Chondrocyte (in vitro differentiated cells): ENCODE results near the gene ZNHIT2. TPM values are rescaled to one million over a fixed set of nuclear protein-coding genes. Genes with fewer than 3 reads are reported as not detected.
A peak's percentile ranks its signal among the peaks of the same experiment; 100 is the strongest.

Source experiments
- DNase-seq: peaks from one replicate; pipeline ENCODE4 v3.0.0; 2021; ENCODE audit warnings: mixed read lengths, low spot score
- H3K27ac Mint-ChIP-seq: one replicate; pipeline ENCODE4 v1.8.0; 2021; ENCODE audit warnings: mild to moderate bottlenecking, moderate library complexity, mixed read lengths; ENCODE audit not compliant: unreplicated experiment
- H3K27me3 Mint-ChIP-seq: 2 replicates; pipeline ENCODE4 v1.8.0; 2021; ENCODE audit warnings: low read depth, mixed read lengths
- H3K36me3 Mint-ChIP-seq: 2 replicates; pipeline ENCODE4 v1.8.0; 2021; ENCODE audit warnings: low read depth, mixed read lengths
- H3K4me1 Mint-ChIP-seq: 2 replicates; pipeline ENCODE4 v1.8.0; 2021; ENCODE audit warnings: low read depth, mild to moderate bottlenecking, mixed read lengths
- H3K4me3 Mint-ChIP-seq: one replicate; pipeline ENCODE4 v1.8.0; 2021; ENCODE audit warnings: mild to moderate bottlenecking, moderate library complexity, mixed read lengths; ENCODE audit not compliant: unreplicated experiment
- H3K9me3 Mint-ChIP-seq: 2 replicates; pipeline ENCODE4 v1.8.0; 2021; ENCODE audit warnings: low read depth, mixed read lengths
- total RNA-seq: library from RNA; stranded (reverse); gene quantifications from 3 replicates; pipeline ENCODE4 v1.2.1, GENCODE V29; 2021
- TF ChIP-seq, protein P1 (sequence below): fragments of 200-600 bp; sonication (generic); IDR thresholded peaks from 2 replicates; pipeline ENCODE4 v1.5.0; 2021; ENCODE audit warnings: antibody characterized with exemption, mild to moderate bottlenecking, moderate library complexity

Gene ZNHIT2
- total RNA-seq, 1 donor from 2014 or later = 7.9 TPM

DNA sequence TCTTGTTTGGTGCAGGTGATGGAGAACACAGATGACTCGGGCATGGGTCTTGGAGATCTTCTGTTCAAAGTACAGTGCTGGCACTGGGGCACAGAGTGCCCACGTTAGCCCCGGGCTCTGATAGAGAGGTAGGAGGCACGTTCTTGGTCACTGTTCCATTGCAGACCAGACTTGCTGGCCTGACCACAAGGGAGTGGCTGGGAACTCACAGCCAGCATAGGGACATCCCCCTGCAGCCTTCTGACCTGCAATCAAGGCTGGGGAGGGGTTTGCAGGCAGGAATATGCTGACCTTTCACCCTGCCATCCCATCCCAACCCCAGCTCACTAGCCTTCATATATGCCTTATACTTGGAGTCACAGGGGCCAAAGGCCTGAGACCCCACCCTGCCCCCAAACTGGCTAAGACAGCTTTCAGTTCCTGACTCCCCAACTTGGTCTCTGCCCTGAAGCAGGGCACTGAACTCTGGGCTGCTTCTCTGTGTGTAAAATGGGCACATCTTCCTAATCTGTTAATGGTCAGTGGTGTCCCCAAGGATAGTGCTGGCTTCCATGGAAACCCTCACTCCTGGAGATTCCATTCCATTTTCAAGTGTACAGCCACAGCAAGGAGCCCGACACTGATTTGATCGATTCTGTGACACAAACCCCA, 9.2 kb upstream of the ZNHIT2 start:
- Mint-ChIP-seq H3K4me1 (peaks cover 17% of the 10 kb centered on the region), H3K4me3 (no peak overlapping the region), H3K27ac (peak overlapping the region; percentile 17), H3K27me3 (no peaks in the 10 kb centered on the region), H3K9me3 (no peaks in the 10 kb centered on the region), H3K36me3 (peaks cover 12% of the 10 kb centered on the region)
- TF ChIP-seq, protein P1, sequence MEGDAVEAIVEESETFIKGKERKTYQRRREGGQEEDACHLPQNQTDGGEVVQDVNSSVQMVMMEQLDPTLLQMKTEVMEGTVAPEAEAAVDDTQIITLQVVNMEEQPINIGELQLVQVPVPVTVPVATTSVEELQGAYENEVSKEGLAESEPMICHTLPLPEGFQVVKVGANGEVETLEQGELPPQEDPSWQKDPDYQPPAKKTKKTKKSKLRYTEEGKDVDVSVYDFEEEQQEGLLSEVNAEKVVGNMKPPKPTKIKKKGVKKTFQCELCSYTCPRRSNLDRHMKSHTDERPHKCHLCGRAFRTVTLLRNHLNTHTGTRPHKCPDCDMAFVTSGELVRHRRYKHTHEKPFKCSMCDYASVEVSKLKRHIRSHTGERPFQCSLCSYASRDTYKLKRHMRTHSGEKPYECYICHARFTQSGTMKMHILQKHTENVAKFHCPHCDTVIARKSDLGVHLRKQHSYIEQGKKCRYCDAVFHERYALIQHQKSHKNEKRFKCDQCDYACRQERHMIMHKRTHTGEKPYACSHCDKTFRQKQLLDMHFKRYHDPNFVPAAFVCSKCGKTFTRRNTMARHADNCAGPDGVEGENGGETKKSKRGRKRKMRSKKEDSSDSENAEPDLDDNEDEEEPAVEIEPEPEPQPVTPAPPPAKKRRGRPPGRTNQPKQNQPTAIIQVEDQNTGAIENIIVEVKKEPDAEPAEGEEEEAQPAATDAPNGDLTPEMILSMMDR = no peak
- peak; percentile 27 for DNase-seq

- H3K9me3 Mint-ChIP-seq = no peaks in the 10 kb centered on the region
- H3K4me1 Mint-ChIP-seq = peaks cover 29% of the 10 kb centered on the region
- TF ChIP-seq, protein P1 = no peak
- H3K27me3 Mint-ChIP-seq = no peaks in the 10 kb centered on the region
- H3K27ac Mint-ChIP-seq = no peak overlapping the region
- H3K4me3 Mint-ChIP-seq = no peak overlapping the region
- DNase-seq = peak; percentile 51
- peaks cover 10% of the 10 kb centered on the region for H3K36me3 Mint-ChIP-seq
Observed at GRCh38 chr11:65125197-65126056, 7.9 kb upstream of the ZNHIT2 start.

- peaks cover 8% of the 10 kb centered on the region for H3K36me3 Mint-ChIP-seq
- no peak overlapping the region for H3K27ac Mint-ChIP-seq
- DNase-seq = peak; percentile 19
- no peak overlapping the region for H3K4me3 Mint-ChIP-seq
- TF ChIP-seq, protein P1 = no peak
- H3K27me3 Mint-ChIP-seq = no peaks in the 10 kb centered on the region
- H3K4me1 Mint-ChIP-seq = peaks cover 34% of the 10 kb centered on the region
- H3K9me3 Mint-ChIP-seq = no peaks in the 10 kb centered on the region
Observed at GRCh38 chr11:65124480-65125196, 7.1 kb upstream of the ZNHIT2 start.

DNA sequence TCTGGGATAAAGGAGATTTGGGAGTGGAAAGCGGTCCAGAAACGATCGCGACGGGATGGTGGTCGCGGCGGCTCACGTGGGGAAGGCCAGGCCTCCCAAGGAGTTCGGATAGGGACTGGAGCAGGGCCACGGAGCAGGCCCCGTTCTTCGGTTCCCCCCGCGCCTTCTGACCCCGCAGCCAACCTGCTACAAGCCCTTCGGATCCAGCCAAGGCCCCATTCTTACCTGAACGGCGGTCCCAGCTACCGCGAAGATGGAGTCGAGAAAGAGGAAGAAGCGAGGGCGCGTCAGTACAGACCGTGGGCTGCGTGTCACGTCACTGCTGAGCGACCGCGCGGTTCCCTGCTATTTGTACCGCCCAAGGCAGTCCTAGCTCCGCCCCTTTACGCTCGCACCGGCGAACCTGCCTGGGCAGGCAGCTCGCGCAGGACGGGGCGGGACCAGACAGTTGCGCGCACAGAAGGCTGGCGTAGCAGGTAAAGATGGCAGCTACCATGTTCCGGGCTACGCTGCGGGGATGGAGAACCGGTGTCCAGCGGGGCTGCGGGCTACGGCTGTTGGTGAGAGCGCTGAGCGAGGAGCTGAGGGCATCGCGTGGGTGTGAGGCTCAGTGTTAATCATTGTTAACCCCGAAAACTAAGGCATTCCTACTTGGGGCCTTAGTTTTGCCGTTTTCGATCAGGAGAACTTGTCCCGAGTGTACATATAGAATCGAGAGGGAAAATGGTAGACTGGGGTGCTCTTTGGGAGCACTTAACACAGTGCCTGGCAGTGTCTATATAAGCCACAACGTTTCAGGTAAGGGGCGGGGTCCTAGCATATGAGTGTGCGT, 4.6 kb upstream of the ZNHIT2 start, which contains the start of the genes FAU and MRPL49:
Gene FAU (minus strand): TSS at position 270 of the 832 bp plus-strand sequence. CDS start 321 bp downstream, outside the sequence.
Gene MRPL49 (plus strand): TSS at position 457 of the 832 bp plus-strand sequence. CDS start 26 bp downstream, at position 483.
- H3K4me1 Mint-ChIP-seq = peaks cover 36% of the 10 kb centered on the region
- no peaks in the 10 kb centered on the region for H3K9me3 Mint-ChIP-seq
- peak within 1 kb of the TSS; percentile 96 for H3K27ac Mint-ChIP-seq
- H3K36me3 Mint-ChIP-seq = peaks cover 13% of the 10 kb centered on the region
- TF ChIP-seq, protein P1 = no peak
- no peaks in the 10 kb centered on the region for H3K27me3 Mint-ChIP-seq
- DNase-seq = peak; percentile 99
- peak within 1 kb of the TSS; percentile 98 for H3K4me3 Mint-ChIP-seq
